GM12873 (cell line): Measurements from ENCODE around the gene SMARCB1.

Experiments used
- CTCF ChIP-seq: IDR thresholded peaks from 2 replicates; pipeline ENCODE4 v1.5.1; 2012; ENCODE audit warnings: low read depth, mild to moderate bottlenecking, moderate library complexity, low read length, control low read depth; ENCODE audit not compliant: insufficient read depth; ENCODE audit errors: missing control alignments

SMARCB1 gene

GRCh38 chr22:23772649-23773473, 13.9 kb upstream of the SMARCB1 start, which contains the start of gene MMP11:
Gene MMP11 (plus strand): TSS chr22:23772849. CDS start chr22:23772871, 22 bp downstream.
- TF ChIP-seq CTCF = no peak

GRCh38 chr22:23773483-23774113, 13.2 kb upstream of the SMARCB1 start:
- no peak for TF ChIP-seq CTCF

- no peak for TF ChIP-seq CTCF
These were observed 12.4 kb upstream of the SMARCB1 start for GRCh38 chr22:23774114-23774921.

GRCh38 chr22:23774922-23775436, 11.8 kb upstream of the SMARCB1 start:
- TF ChIP-seq CTCF = no peak

GRCh38 chr22:23775779-23776375, 10.9 kb upstream of the SMARCB1 start:
- TF ChIP-seq CTCF = no peak

GRCh38 chr22:23777776-23778576, 8.8 kb upstream of the SMARCB1 start:
- no peak for TF ChIP-seq CTCF
